PC-3 (cell line): Measurements from ENCODE around the gene NEXMIF. TPM values are rescaled to one million over a fixed set of nuclear protein-coding genes. Genes with fewer than 3 reads are reported as not detected.

Source experiments
- ATAC-seq: fragments of 200-7000 bp; cut with Tn5 transposase; 2 replicates; pipeline ENCODE4 v1.9.1; 2020; ENCODE audit warnings: mild to moderate bottlenecking, moderate library complexity
- BruUV-seq: library from RNA; stranded (reverse); fragments of 400-500 nt; replicated peaks from 2 replicates; lab custom pipeline; 2021; lab: Mats Ljungman, UMichigan
- CTCF ChIA-PET: fragments of 300-600 bp; sonication (Branson Sonifier 250); formaldehyde crosslinking; loops from one replicate; lab custom pipeline; 2022; ENCODE audit warnings: antibody characterized with exemption; lab: Charles Lee
- POLR2A ChIA-PET: fragments of 300-600 bp; sonication (Branson Sonifier 250); formaldehyde crosslinking; loops from one replicate; lab custom pipeline; 2022; ENCODE audit warnings: antibody characterized with exemption; ENCODE audit not compliant: unreplicated experiment; lab: Charles Lee
- DNase-seq: peaks from one replicate; pipeline ENCODE4 v3.0.0-alpha.2; 2015
- H2AFZ ChIP-seq: fragments of 300-600 bp; sonication (generic); 2 replicates; pipeline ENCODE4 v1.6.0; 2016; ENCODE audit warnings: antibody characterized with exemption, low read length
- H3F3A ChIP-seq: fragments of 300-600 bp; sonication (generic); one replicate; pipeline ENCODE4 v1.6.0; 2017; ENCODE audit warnings: antibody characterized with exemption, low read length, control low read depth, mild to moderate bottlenecking; ENCODE audit not compliant: unreplicated experiment
- H3K27ac ChIP-seq: fragments of 300-600 bp; sonication (generic); 2 replicates; pipeline ENCODE4 v1.5.1; 2016; ENCODE audit warnings: mild to moderate bottlenecking, low read length
- H3K27me3 ChIP-seq: fragments of 300-600 bp; sonication (generic); 2 replicates; pipeline ENCODE4 v1.6.1; 2016; ENCODE audit warnings: low read length, mixed read lengths
- H3K36me3 ChIP-seq: fragments of 300-600 bp; sonication (generic); 2 replicates; pipeline ENCODE4 v1.6.1; 2016; ENCODE audit warnings: low read depth, mixed run types, low read length, mixed read lengths
- H3K4me1 ChIP-seq: fragments of 300-600 bp; sonication (generic); 2 replicates; pipeline ENCODE4 v1.5.1; 2016; ENCODE audit warnings: low read length; ENCODE audit not compliant: insufficient read depth
- H3K4me2 ChIP-seq: fragments of 300-600 bp; sonication (generic); 2 replicates; pipeline ENCODE4 v1.6.0; 2016; ENCODE audit warnings: low read length
- H3K4me3 ChIP-seq: fragments of 300-600 bp; sonication (generic); 2 replicates; pipeline ENCODE4 v1.5.1; 2016; ENCODE audit warnings: mild to moderate bottlenecking, low read length, mixed read lengths
- H3K79me2 ChIP-seq: fragments of 300-600 bp; sonication (generic); 2 replicates; pipeline ENCODE4 v1.6.1; 2017; ENCODE audit warnings: low read length, mixed read lengths
- H3K9ac ChIP-seq: fragments of 300-600 bp; sonication (generic); 2 replicates; pipeline ENCODE4 v1.6.0; 2016; ENCODE audit warnings: mild to moderate bottlenecking, low read length
- H3K9me2 ChIP-seq: fragments of 300-600 bp; sonication (generic); replicated peaks from 2 replicates; pipeline ENCODE4 v1.6.1; 2016; ENCODE audit warnings: mixed run types, low read length, mixed read lengths
- H3K9me3 ChIP-seq: fragments of 300-600 bp; sonication (generic); 2 replicates; pipeline ENCODE4 v1.6.1; 2016; ENCODE audit warnings: low read length, mixed read lengths
- H4K20me1 ChIP-seq: fragments of 300-600 bp; sonication (generic); 2 replicates; pipeline ENCODE4 v1.6.1; 2016; ENCODE audit warnings: low read length, mixed read lengths
- EZH2 ChIP-seq: fragments of 300-600 bp; sonication (generic); IDR thresholded peaks from one replicate; pipeline ENCODE4 v1.6.1; 2017; ENCODE audit warnings: antibody characterized with exemption, mild to moderate bottlenecking, low read length; ENCODE audit not compliant: unreplicated experiment
- EZH2phosphoT487 ChIP-seq: fragments of 300-600 bp; sonication (generic); IDR thresholded peaks from 2 replicates; pipeline ENCODE4 v1.6.1; 2018; ENCODE audit warnings: mild to moderate bottlenecking, antibody characterized with exemption, low read length, borderline replicate concordance
- intact Hi-C: fragments of 100-400 bp; cut with micrococcal nuclease; formaldehyde crosslinking; loops from 2 replicates; pipeline ENCODE4 v1.9.0; 2023
- total RNA-seq: library from RNA; depleted of rRNA; stranded (reverse); fragments of >200 nt; gene quantifications from 2 replicates; pipeline ENCODE4 v1.2.3, GENCODE V29; 2014
- TF ChIP-seq, protein P1 (sequence below): fragments of 300-600 bp; sonication (generic); conservative IDR thresholded peaks from 2 replicates; pipeline ENCODE4 v1.5.1; 2017; ENCODE audit warnings: antibody characterized with exemption, low read depth, mild to moderate bottlenecking, low read length

NEXMIF gene
- total RNA-seq, 1 experiment from 2014 or later: not detected

DNA sequence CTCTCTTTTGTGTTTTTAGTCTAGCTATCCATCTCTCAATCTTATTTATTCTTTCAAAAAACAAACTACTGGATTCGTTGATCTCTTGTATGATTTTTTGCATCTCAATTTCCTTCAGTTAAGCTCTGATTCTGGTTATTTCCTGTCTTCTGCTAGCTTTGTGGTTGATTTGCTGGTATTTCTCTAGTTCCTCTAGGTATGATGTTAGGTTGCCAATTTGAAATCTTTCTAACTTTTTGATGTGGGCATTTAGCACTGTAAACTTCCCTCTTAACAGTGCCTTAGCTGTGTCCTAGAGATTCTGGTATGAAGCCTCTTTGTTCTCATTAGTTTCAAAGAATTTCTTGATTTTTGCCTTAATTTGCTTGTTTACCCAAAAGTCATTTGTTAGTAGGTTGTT lies 15.2 kb upstream of the NEXMIF start:
- no peaks in the 10 kb centered on the region for H3K79me2 ChIP-seq

DNA sequence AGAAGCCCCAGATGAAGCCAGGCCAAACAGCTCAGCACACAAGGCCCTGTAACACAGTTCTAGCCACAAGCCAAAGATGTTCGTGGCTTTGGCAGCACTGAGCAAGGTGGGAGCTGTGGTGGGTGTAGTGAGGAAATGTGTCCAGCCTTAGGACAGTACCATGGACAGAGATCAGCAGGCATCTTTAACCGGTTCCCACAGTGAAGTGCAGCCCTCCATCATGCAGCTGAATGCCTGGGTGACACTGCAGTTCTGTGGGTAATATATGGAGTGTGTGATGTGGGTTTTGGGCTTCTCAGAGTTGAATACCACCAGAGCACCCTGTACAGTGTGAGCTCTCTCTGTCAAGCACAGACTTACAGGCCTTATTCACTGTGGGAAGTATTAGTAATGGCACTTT lies 6.0 kb upstream of the NEXMIF start:
- no TSS peak for BruUV-seq
- H3K79me2 ChIP-seq: no peaks in the 10 kb centered on the region
- no peak for ATAC-seq

More for the DNA sequence above, 15.2 kb upstream of the NEXMIF start:
- TF ChIP-seq EZH2: no peak
- no peak for TF ChIP-seq EZH2phosphoT487
- TF ChIP-seq, protein P1, sequence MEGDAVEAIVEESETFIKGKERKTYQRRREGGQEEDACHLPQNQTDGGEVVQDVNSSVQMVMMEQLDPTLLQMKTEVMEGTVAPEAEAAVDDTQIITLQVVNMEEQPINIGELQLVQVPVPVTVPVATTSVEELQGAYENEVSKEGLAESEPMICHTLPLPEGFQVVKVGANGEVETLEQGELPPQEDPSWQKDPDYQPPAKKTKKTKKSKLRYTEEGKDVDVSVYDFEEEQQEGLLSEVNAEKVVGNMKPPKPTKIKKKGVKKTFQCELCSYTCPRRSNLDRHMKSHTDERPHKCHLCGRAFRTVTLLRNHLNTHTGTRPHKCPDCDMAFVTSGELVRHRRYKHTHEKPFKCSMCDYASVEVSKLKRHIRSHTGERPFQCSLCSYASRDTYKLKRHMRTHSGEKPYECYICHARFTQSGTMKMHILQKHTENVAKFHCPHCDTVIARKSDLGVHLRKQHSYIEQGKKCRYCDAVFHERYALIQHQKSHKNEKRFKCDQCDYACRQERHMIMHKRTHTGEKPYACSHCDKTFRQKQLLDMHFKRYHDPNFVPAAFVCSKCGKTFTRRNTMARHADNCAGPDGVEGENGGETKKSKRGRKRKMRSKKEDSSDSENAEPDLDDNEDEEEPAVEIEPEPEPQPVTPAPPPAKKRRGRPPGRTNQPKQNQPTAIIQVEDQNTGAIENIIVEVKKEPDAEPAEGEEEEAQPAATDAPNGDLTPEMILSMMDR: no peak
- BruUV-seq: no TSS peak
- Histone ChIP-seq H3K27ac (no peak overlapping the region), H3K27me3 (no peaks in the 10 kb centered on the region), H3K4me3 (no peak overlapping the region), H3K36me3 (no peaks in the 10 kb centered on the region), H3F3A (no peaks in the 10 kb centered on the region), H3K4me1 (no peaks in the 10 kb centered on the region), H2AFZ (no peak overlapping the region), H3K4me2 (no peak overlapping the region), H3K9me2 (no peaks in the 10 kb centered on the region), H3K9ac (no peak overlapping the region), H3K9me3 (no peaks in the 10 kb centered on the region), H4K20me1 (no peaks in the 10 kb centered on the region)
- no peak for ATAC-seq
- CTCF ChIA-PET: no interaction called here
- DNase-seq: no peak
- POLR2A ChIA-PET: no interaction called here
- intact Hi-C loops: no loop called here

More for the DNA sequence above, 6.0 kb upstream of the NEXMIF start:
- intact Hi-C loops: no loop called here
- H3K9me3 ChIP-seq: no peaks in the 10 kb centered on the region
- H3K4me2 ChIP-seq: no peak overlapping the region
- H2AFZ ChIP-seq: no peak overlapping the region
- H3K36me3 ChIP-seq: no peaks in the 10 kb centered on the region
- H3K27ac ChIP-seq: no peak overlapping the region
- POLR2A ChIA-PET: no interaction called here
- no peaks in the 10 kb centered on the region for H3K4me1 ChIP-seq
- no peaks in the 10 kb centered on the region for H3K9me2 ChIP-seq
- CTCF ChIA-PET: no interaction called here
- no peaks in the 10 kb centered on the region for H4K20me1 ChIP-seq
- no peak for DNase-seq
- TF ChIP-seq, protein P1: no peak
- TF ChIP-seq EZH2phosphoT487 (no peak), EZH2 (no peak)
- H3K27me3 ChIP-seq: no peaks in the 10 kb centered on the region
- H3K9ac ChIP-seq: no peak overlapping the region
- no peak overlapping the region for H3K4me3 ChIP-seq
- H3F3A ChIP-seq: no peaks in the 10 kb centered on the region
